ENCODE measurements around the gene LGR6.

DNA sequence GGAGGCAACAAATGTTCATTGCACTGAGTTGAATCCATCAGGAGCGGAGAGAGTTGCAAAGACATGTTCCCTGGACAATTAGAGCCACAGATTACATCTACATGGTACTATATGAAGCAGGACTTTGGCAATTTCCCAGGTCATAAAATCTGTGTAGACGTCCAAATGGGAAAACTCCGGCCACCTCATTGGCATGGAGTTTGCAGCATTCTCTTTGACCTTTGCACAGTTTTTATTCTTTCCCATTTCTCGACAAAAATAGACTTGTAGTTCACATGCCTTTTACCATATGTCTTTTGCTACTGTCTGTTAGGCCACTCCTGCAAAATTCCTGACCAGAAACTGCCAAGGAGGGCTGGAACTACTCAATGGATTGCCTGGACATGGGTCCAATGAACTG, 100.0 kb downstream of the LGR6 start:
- TF ChIP-seq, protein P1, sequence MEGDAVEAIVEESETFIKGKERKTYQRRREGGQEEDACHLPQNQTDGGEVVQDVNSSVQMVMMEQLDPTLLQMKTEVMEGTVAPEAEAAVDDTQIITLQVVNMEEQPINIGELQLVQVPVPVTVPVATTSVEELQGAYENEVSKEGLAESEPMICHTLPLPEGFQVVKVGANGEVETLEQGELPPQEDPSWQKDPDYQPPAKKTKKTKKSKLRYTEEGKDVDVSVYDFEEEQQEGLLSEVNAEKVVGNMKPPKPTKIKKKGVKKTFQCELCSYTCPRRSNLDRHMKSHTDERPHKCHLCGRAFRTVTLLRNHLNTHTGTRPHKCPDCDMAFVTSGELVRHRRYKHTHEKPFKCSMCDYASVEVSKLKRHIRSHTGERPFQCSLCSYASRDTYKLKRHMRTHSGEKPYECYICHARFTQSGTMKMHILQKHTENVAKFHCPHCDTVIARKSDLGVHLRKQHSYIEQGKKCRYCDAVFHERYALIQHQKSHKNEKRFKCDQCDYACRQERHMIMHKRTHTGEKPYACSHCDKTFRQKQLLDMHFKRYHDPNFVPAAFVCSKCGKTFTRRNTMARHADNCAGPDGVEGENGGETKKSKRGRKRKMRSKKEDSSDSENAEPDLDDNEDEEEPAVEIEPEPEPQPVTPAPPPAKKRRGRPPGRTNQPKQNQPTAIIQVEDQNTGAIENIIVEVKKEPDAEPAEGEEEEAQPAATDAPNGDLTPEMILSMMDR (IDR thresholded peaks at IDR 0.05) = no peak
- no peak for TF ChIP-seq POLR2A (IDR thresholded peaks at IDR 0.05)

Data from Peyer's patch (tissue), 4 donors.